IMR-90 (cell line): ENCODE measurements around the gene TTC39C.

Source experiments
- CTCF ChIP-seq: conservative IDR thresholded peaks from 2 replicates; pipeline ENCODE4 v1.5.1; 2012; ENCODE audit warnings: mild to moderate bottlenecking, low read depth, low read length, improper control_type of control experiment
- MAFK ChIP-seq: IDR thresholded peaks from 2 replicates; pipeline ENCODE4 v1.6.1; 2012; ENCODE audit warnings: low read depth, low read length, improper control_type of control experiment
- POLR2A ChIP-seq: IDR thresholded peaks from 2 replicates; pipeline ENCODE4 v1.6.1; 2012; ENCODE audit warnings: mild to moderate bottlenecking, low read depth, low read length
- RAD21 ChIP-seq: IDR thresholded peaks from 2 replicates; pipeline ENCODE4 v1.6.1; 2012; ENCODE audit warnings: low read length, improper control_type of control experiment
- RCOR1 ChIP-seq: IDR thresholded peaks from 2 replicates; pipeline ENCODE4 v1.6.1; 2012; ENCODE audit warnings: mild to moderate bottlenecking, low read length, improper control_type of control experiment; ENCODE audit not compliant: insufficient replicate concordance
- SMC3 ChIP-seq: fragments of 150-350 bp; IDR thresholded peaks from 2 replicates; pipeline ENCODE4 v1.6.1; 2016; ENCODE audit warnings: low read depth, mild to moderate bottlenecking, antibody characterized with exemption, low read length, moderate library complexity

GRCh38 chr18:24006712-24007313 lies 7.7 kb upstream of the TTC39C start:
- TF ChIP-seq CTCF (no peak), SMC3 (no peak), POLR2A (no peak), MAFK (no peak), RCOR1 (no peak), RAD21 (no peak)
